ENCODE measurements around the gene CPA1.
"Not testable (repeated sequence)": the region's sequence is repeated elsewhere in the genome, so short reads cannot be mapped to it uniquely, and the experiment has no call there.

CPA1 gene

DNA sequence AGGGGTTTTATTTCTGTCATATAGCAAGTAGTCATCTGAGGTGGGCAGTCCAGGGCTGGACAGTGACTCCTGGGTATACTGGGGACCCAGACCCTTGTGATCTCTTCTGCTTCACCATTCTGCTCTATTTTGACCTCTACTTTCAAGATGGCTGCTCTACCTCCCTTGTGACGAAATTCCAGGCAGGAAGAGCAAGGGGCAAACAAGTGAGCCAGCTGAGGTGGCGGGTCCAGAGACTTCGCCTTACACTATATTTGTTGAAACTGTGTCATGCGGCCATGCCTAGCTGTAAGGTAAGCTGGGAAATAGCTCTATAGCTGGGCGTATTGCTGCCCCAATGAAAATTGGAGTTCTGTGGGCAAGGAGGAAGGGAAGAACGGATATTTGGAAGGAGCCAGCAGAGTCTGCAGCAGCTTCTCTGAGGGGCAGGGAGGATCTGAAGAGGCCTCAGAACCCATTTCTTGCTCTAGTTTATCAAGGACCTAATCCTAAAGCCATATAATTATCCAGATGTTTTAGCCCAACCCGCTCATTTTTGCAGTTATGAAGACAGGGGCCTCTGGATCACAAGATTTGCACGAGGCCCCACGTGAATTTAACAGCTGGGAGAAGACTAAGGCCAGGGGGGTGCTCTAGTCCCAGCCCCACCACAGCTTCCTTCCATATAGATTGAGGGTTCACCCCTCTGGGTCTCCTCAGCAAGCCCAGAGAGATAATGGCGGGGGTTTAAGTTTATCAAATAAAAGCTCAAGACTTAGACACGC is 7.7 kb upstream of the CPA1 start:
- DNase-seq (ENCODE audit: low spot score) = no peak

DNA sequence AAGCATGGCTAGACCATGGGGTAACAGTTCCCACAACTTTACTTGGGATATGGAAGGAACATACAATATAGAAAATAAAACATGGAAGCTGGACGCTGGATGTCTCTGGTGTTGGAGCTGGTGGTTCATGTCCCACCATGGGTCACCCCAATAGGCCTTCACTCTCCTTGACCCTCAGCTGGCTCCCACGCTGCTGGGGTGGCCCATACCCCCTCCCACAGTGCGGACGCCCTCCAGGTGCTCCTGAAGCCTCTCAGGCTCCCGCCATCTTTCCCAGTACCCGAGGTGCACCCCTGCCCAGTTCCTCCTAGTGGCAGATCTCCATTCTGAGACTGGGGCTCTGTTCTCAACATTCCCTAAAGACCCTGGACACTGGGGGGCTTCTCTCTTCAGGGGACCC is 5.8 kb upstream of the CPA1 start:
- no peak for DNase-seq (ENCODE audit: low spot score)

DNA sequence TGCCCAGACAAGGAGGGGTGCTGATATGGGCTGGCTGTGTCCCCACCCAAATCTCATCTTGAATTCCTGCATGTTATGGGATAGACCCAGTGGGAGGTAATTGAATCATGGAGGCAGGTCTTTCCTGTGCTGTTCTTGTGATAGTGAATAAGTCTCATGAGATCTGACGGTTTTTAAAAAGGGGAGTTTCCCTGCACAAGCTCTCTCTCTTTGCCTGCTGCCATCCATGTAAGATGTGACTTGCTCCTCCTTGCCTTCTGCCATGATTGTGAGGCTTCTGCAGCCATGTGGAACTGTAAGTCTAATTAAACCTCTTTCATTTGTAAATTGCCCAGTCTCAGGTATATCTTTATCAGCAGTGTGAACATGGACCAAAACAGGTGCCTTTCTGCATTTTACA is 3.8 kb upstream of the CPA1 start:
- not testable (repeated sequence) for DNase-seq (ENCODE audit: low spot score)

- no peak for DNase-seq (ENCODE audit: low spot score)
Observed at GRCh38 chr7:130377178-130377577, 3.1 kb upstream of the CPA1 start.

DNA sequence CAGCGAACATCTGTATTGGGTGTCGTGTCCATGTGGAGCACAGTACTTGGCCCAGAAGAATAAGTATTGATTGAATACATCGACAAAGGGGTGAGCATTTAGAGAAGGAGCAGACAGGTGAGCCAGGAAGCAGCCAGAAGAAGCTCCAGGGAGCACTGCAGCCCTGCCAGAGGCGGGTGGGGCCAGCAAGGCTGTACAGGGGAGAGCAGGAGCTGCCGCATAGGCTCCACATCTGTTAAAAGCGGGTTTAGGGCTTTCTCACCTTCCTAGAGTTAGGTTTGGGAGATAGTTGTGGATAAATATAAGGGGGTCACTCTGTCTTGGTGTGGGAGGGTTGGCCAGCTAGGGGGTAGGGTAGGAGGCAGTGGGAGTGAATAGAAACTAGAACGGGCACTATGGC is 1.3 kb upstream of the CPA1 start:
- DNase-seq (ENCODE audit: low spot score) = no peak

DNA sequence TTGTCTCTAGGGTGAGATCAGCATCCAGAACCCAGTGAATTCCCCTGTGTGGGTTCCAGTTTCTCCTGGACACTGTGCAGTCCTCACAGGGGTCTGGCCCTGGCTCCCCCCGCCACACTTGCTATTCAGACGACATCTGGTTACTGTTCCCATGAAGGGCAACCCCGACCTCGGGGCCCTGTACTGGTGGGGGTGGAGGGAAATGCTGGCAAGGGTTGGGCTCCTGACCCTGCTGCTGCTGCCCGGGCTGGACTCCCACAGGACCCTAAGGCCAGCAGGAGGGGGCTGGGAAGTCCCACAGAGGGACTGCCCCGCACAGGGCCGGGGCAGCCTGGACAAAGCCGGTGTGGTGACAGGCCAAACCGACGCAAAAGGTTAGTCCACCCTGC is 768 bp upstream of the CPA1 start:
- DNase-seq (ENCODE audit: low spot score) = no peak

DNA sequence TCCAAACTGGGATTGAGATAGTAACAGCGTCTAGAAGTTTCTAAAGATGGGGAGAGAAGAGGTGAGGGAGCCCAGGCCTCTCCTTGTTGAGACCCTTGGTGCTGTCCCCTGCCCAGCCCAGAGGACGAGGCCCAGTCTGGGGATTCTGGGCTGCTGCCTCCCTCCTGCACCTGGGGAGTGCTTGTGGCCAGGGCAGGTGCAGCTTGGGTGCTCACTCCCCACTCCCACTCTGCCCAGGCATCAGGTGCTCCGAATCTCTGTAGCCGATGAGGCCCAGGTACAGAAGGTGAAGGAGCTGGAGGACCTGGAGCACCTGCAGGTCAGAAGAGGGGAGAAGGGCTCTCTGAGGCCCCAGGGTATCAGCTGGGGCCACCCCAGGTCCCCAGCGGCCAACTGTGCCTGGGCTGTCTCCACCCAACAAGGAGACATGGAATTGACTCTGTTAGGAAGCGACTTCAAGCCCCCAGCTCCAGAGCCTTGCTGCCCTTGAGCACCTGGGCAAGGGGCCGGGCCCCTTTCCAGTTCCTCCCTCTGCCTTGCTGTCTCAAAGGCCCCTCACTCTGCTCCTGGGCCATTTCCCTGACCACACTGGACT is 664 bp downstream of the CPA1 start:
- no peak for DNase-seq (ENCODE audit: low spot score)

DNA sequence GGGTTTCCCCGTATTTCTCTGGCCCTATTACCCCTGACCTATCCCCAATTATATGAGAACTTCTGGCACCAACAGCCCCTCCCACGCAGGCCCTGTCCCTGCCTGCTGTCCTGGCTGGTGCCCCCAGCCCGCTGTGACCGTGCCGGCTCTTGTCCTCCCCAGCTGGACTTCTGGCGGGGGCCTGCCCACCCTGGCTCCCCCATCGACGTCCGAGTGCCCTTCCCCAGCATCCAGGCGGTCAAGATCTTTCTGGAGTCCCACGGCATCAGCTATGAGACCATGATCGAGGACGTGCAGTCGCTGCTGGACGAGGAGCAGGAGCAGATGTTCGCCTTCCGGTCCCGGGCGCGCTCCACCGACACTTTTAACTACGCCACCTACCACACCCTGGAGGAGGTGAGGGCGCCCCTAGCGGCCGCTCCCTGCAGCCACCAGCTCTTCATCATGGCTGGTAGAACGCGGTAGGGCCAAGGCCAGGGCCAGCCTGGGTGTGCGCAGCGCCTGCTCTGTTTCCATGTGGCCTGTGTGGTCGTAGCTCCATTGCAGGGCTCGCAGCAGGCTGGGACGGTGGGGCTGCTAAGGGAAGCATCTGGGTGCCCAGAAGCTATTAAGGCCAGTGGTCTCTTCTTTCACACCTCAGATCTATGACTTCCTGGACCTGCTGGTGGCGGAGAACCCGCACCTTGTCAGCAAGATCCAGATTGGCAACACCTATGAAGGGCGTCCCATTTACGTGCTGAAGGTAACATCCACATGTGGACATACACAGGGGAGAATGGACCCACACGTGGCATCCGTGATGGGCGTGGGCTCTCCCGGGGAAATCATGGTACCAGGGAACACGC is 1.4 kb downstream of the CPA1 start:
- DNase-seq (ENCODE audit: low spot score) = no peak

DNA sequence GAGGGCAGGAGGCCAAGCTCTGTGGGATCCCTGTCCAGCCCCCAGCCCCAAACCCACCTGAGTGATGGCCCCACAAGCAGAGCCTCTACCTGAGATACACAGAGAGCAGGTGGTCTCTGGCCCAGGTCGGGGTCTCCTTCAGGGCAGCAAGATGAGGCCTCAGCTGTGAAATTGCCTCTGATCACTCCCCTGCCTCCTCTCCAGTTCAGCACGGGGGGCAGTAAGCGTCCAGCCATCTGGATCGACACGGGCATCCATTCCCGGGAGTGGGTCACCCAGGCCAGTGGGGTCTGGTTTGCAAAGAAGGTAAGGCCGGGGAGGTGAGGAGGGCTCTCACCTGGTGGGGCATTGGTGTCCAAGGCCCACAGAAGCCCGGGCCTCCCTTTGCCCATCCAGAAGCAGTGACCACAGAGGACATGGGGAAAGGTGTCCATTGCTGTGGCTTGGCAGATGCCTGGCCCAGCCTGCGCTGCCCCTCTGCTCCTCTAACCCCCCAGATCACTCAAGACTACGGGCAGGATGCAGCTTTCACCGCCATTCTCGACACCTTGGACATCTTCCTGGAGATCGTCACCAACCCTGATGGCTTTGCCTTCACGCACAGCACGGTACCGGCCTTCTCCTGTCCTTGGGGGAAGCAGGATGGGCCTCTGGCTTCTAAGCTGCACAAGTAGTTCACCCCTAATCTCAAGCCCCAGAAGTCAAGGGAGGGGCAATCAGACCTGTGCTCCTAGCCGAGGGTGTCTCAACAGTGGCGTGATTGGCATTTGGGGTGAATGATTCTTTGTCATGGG is 3.1 kb downstream of the CPA1 start:
- no peak for DNase-seq (ENCODE audit: low spot score)

DNA sequence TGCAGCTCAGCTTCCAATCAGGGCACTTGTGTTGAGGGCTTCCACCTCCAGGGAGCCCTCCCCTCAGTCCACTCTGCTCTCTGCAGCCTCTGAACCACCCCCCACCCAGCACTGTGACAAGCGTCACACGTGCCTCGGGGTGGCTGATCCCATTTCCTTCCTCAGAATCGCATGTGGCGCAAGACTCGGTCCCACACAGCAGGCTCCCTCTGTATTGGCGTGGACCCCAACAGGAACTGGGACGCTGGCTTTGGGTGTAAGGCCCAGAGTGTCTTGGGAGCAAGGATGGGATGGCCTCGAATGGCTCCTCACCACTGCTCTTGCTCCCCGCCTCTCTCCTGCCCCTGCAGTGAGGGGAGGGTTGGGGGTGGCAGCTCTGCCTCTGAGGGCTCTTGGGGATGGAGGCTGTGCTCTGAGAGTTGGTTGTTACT is 4.1 kb downstream of the CPA1 start:
- DNase-seq (ENCODE audit: low spot score) = no peak

GRCh38 chr7:130384841-130385599 is 4.7 kb downstream of the CPA1 start:
- DNase-seq (ENCODE audit: low spot score) = no peak

- no peak for DNase-seq (ENCODE audit: low spot score)
Observed at GRCh38 chr7:130385600-130386066, 5.3 kb downstream of the CPA1 start.

GRCh38 chr7:130386876-130387275 is 6.6 kb downstream of the CPA1 start:
- no peak for DNase-seq (ENCODE audit: low spot score)

DNA sequence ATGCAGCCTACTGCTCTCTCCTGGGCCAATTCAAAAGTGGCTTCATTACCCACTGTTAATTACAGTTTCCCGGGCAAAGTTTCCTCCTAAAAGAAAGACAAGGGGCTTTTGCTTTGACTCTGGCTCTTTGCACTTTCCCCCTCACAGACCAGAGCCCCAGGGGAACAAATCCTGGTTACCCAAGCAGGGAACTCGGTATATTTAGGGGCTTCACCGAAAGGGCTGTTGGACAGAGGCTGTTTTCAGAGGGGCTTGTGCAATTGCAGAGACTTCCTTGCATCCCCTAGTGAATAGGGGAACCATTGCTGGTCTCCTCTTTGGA is 7.0 kb downstream of the CPA1 start:
- no peak for DNase-seq (ENCODE audit: low spot score)

GRCh38 chr7:130387628-130388403 is 7.5 kb downstream of the CPA1 start:
- no peak for DNase-seq (ENCODE audit: low spot score)

GRCh38 chr7:130388671-130389070 is 8.4 kb downstream of the CPA1 start:
- no peak for DNase-seq (ENCODE audit: low spot score)

DNA sequence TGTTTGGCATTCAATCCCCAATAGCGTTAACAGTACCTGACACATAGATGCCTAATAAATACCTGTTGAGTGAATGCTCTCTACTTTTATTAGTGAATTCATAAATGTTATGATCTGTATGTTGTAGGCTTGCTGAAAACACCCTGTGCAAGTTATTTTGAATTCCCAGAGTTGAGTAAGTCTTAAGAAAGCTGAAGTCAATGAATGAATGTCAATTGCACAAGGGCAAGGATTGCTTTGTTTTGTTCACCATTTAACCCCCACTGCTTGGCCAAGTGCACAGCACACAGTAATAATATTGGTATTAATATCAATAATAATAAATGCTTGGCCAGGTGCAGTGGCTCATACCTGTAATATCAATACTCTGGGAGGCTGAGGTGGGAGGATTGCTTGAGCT is 10.2 kb downstream of the CPA1 start:
- no peak for DNase-seq (ENCODE audit: low spot score)

DNA sequence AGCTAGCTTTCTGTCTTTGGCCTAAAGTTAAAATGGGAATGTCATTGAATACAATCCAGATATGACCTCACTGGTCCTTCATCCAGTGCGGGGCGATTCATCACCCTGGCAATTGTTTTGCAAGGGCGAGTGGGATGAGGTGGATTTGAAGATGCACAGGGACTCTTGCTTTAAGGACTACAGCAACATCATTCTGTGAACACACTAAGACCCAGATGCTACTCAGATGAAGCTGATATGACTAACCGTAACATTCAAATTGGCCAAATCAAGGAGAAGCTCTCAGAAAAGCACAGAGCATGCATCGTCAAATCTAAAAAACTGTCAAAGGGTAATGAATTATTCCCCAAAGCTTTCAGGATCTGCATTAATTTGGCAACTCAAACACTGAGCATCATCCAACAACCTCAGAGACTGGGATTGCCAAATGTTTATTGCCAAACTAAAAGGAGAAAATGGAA is 12.8 kb downstream of the CPA1 start:
- DNase-seq (ENCODE audit: low spot score) = no peak

DNA sequence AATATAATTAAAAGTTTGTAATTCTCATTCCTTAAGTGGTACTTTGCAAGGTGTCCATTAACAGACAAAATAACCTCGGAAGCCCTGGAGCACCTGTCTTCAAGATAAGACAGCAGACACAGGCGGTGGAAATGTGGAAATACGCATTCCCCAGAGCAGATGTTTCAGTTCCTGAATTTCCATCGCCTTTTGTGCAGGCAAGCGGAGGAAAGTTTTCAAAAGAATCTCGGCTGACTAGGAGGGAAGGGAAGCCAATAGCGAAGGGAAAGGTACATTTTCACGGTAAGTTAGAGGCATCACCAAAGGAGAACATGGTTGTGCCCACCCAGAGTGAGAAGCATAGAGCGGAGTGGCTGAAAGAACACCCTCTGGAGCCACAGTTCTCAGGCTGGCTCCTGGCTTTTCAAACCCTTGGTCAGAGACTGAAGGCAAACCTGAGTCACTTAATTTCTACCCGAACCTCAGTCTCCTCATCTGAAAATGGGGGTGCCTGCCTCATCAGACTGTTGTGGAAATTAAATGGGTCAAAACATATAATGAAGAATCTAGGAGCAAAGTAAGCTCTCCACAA is 13.6 kb downstream of the CPA1 start:
- DNase-seq (ENCODE audit: low spot score) = no peak
